Measurements from ENCODE around the gene IKZF2. TPM values are rescaled to one million over a fixed set of nuclear protein-coding genes. Genes with fewer than 3 reads are reported as not detected.

Gene IKZF2
- polyA plus RNA-seq, 1 donor (not counting 4 experiments of a cell fraction or from before 2014, with no cell fraction given): 8.2 TPM

- FAIRE-seq: no peak
- H4K20me1 ChIP-seq (ENCODE audit: control insufficient read depth, extremely low read depth, insufficient read depth, low read length): no peaks in the 10 kb centered on the region
- dilution Hi-C loops (cut with MboI; ENCODE audit: extremely low pct_ligation_motif_present, low sequenced_read_pairs): no loop called here
Observed at GRCh38 chr2:213108308-213108707, 43.1 kb downstream of the IKZF2 start.

GRCh38 chr2:213107728-213108127 is 43.7 kb downstream of the IKZF2 start:
- Histone ChIP-seq H3K4me3 (ENCODE audit: control insufficient read depth in 2 of 3, extremely low read depth in 1 of 3, insufficient read depth in 2 of 3, low read depth in 1 of 3, low read length in 3 of 3) (no peak overlapping the region), H3K36me3 (ENCODE audit: control insufficient read depth in 2 of 2, extremely low read depth in 1 of 2, insufficient read depth in 2 of 2, low read length in 2 of 2) (no peaks in the 10 kb centered on the region), H4K20me1 (ENCODE audit: control insufficient read depth, extremely low read depth, insufficient read depth, low read length) (no peaks in the 10 kb centered on the region), H3K4me2 (ENCODE audit: control insufficient read depth, extremely low read depth, insufficient read depth, low read depth, low read length) (no peak overlapping the region), H3K27ac (ENCODE audit: control insufficient read depth, insufficient read depth, low read length) (no peak overlapping the region), H3K9me3 (ENCODE audit: control insufficient read depth, low read depth, low read length) (no peaks in the 10 kb centered on the region), H3K9ac (ENCODE audit: control insufficient read depth, extremely low read depth, insufficient read depth, low read length) (no peak overlapping the region), H3K4me1 (ENCODE audit: control insufficient read depth, extremely low read depth, insufficient read depth, low read length) (peaks cover 16% of the 10 kb centered on the region), H3K27me3 (ENCODE audit: control insufficient read depth, extremely low read depth, insufficient read depth, low read length) (no peaks in the 10 kb centered on the region), H3K79me2 (ENCODE audit: control insufficient read depth, insufficient read depth, low read length) (no peaks in the 10 kb centered on the region), H2AFZ (ENCODE audit: control insufficient read depth, low read length) (no peak overlapping the region), H3K9me1 (ENCODE audit: control insufficient read depth, extremely low read depth, insufficient read depth, low read length) (no peaks in the 10 kb centered on the region)
- dilution Hi-C loops (cut with MboI; ENCODE audit: extremely low pct_ligation_motif_present, low sequenced_read_pairs): no loop called here
- FAIRE-seq (no peak), DNase-seq (ENCODE audit: low read depth, low spot score) (no peak)
- TF ChIP-seq CTCF (optimal IDR thresholded peaks at IDR 0.05 in 1 of 3, IDR thresholded peaks at IDR 0.05 in 1 of 3, conservative IDR thresholded peaks at IDR 0.05 in 1 of 3; ENCODE audit: extremely low read depth in 1 of 3, insufficient read depth in 2 of 3, low read length in 3 of 3): no peak
- no peak for TF ChIP-seq EZH2 (IDR thresholded peaks at IDR 0.05; ENCODE audit: low read length)

More at GRCh38 chr2:213108308-213108707, 43.1 kb downstream of the IKZF2 start:
- Histone ChIP-seq H3K4me1 (ENCODE audit: control insufficient read depth, extremely low read depth, insufficient read depth, low read length) (peaks cover 16% of the 10 kb centered on the region), H3K4me3 (ENCODE audit: control insufficient read depth in 2 of 3, extremely low read depth in 1 of 3, insufficient read depth in 2 of 3, low read depth in 1 of 3, low read length in 3 of 3) (no peak overlapping the region), H3K9me1 (ENCODE audit: control insufficient read depth, extremely low read depth, insufficient read depth, low read length) (no peaks in the 10 kb centered on the region), H3K36me3 (ENCODE audit: control insufficient read depth in 2 of 2, extremely low read depth in 1 of 2, insufficient read depth in 2 of 2, low read length in 2 of 2) (no peaks in the 10 kb centered on the region), H3K79me2 (ENCODE audit: control insufficient read depth, insufficient read depth, low read length) (no peaks in the 10 kb centered on the region), H3K4me2 (ENCODE audit: control insufficient read depth, extremely low read depth, insufficient read depth, low read depth, low read length) (no peak overlapping the region), H3K27me3 (ENCODE audit: control insufficient read depth, extremely low read depth, insufficient read depth, low read length) (no peaks in the 10 kb centered on the region), H3K27ac (ENCODE audit: control insufficient read depth, insufficient read depth, low read length) (no peak overlapping the region), H3K9me3 (ENCODE audit: control insufficient read depth, low read depth, low read length) (no peaks in the 10 kb centered on the region), H3K9ac (ENCODE audit: control insufficient read depth, extremely low read depth, insufficient read depth, low read length) (no peak overlapping the region), H2AFZ (ENCODE audit: control insufficient read depth, low read length) (no peak overlapping the region)
- no peak for TF ChIP-seq EZH2 (IDR thresholded peaks at IDR 0.05; ENCODE audit: low read length)
- TF ChIP-seq CTCF (optimal IDR thresholded peaks at IDR 0.05 in 1 of 3, IDR thresholded peaks at IDR 0.05 in 1 of 3, conservative IDR thresholded peaks at IDR 0.05 in 1 of 3; ENCODE audit: extremely low read depth in 1 of 3, insufficient read depth in 2 of 3, low read length in 3 of 3): no peak
- no peak for DNase-seq (ENCODE audit: low read depth, low spot score)

Measured in keratinocyte (primary cell).